Stimulated activated CD4-positive, alpha-beta T cell treated with anti-CD3 and anti-CD28 coated beads, TNF-alpha, amount 100 ng/mL, for 24 hours (primary cell): ENCODE data around the gene RBM17.
A peak's percentile ranks its signal among the peaks of the same experiment; 100 is the strongest.
"Not testable (repeated sequence)": the region's sequence is repeated elsewhere in the genome, so short reads cannot be mapped to it uniquely, and the experiment has no call there.

Source experiments
- DNase-seq, 3 experiments: peaks; one replicate each; pipeline ENCODE4 v3.0.0-alpha.2; 2020; ENCODE audit warnings: low read depth in 3 of 3

Gene RBM17

DNA sequence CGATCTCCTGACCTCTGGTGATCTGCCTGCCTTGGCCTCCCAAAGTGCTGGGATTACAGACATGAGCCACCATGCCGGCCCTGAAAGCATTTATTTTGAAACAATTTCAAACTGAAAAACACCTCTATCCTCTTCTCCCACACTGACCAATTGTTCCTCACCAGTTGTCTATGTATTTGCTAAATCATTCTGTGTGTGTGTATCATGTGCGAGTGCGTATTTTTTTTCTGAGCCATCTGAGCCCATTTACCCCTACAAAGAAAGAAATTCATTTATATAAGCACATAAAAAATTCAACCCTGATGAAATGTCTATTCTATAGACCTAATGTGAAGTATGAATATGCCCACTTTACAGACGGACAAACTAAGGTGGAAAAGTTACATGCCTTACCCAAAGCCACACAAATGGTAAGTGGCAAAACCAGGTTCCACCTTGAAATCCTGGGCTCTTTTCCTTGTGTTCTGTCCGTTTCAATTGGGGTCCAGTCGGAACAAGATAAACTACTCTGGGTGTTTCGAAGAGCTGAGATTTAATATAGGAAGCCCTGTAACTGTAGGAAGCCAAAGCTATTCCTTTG lies 46.8 kb downstream of the RBM17 start:
- DNase-seq = no peak

DNA sequence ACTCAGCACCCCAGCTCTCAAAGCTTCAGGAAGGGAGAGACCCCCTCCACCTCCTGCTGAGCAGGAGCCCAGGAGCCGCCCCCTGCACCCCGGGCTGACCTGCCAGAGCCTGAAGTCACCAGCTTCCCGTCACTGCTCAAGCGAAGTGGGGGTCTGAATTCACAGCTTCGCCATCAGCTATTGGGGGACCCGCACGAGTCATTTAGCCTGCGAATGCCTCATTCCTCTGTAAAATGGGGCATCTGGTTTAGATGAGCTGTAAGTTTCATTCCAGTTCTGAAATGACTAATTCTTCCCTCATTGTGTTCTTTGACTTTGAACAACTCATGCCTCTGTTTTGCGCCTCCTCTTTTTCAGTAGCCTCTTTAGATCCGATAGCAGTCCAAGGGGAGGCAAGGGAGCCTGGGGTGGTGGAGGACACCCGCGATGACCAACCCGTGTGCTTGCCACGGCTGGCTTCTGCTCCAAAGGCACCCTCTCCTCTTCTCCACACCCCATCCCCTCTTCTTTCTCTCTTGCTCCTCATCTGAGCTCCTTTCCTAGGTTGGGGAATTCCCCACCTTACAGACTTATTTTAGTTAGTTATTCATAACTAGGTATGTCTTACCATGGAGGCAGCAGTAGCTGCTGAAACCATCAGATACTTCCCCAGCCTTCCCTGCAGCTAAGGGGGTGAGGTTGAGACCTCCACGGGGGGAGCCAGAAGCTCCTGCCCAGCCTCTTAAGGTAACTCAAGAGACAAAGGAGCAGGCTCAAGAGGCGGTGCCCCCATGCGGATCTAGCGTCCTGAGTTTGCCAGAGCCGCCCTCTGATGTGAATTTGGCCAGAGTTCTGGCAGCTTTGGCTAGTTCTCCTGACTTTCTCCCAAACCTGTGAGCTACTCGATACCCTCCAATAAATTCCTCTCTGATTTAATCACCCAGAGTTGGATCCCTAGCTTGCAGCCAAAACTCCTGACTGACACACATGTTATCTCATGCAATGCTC lies 47.7 kb downstream of the RBM17 start:
- peak in 1 of 3 experiments; percentile 62 for DNase-seq

DNA sequence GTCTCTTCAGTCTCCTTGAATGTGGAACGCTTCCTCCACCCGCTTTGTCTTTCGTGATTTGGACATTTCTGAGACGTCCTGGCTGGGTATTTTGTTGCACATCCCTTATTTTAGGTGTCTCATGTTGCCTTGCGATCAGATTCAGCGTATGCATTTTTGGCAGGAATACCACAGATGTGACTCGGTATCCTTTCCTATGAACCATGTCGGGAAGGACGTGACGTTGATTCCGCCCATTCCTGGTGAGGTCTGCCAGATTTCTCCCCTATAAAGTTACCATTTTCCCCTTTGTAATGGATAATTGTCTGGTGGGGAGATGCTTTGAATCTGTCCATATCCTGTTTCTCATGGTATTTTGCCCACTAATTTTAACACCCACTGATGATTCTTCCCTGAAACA lies 49.6 kb downstream of the RBM17 start:
- no peak for DNase-seq

DNA sequence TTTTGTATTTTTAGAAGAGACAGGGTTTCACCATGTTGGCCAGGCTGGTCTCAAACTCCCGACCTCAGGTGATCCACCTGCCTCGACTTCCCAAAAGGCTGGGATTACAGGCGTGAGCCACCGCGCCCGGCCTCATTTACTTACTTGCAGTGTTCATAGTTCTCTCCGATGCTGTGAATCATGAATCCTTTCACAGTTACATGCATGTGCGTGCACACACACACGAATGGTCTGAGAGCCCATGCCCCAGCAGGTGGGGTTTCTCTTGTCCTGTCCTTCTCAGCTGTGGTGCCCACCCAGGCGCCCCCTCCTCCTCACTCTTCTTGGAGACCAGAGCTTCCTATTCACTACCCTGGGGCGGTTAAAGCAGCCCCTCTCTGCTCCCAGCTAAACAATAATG lies 50.6 kb downstream of the RBM17 start:
- DNase-seq = no peak

DNA sequence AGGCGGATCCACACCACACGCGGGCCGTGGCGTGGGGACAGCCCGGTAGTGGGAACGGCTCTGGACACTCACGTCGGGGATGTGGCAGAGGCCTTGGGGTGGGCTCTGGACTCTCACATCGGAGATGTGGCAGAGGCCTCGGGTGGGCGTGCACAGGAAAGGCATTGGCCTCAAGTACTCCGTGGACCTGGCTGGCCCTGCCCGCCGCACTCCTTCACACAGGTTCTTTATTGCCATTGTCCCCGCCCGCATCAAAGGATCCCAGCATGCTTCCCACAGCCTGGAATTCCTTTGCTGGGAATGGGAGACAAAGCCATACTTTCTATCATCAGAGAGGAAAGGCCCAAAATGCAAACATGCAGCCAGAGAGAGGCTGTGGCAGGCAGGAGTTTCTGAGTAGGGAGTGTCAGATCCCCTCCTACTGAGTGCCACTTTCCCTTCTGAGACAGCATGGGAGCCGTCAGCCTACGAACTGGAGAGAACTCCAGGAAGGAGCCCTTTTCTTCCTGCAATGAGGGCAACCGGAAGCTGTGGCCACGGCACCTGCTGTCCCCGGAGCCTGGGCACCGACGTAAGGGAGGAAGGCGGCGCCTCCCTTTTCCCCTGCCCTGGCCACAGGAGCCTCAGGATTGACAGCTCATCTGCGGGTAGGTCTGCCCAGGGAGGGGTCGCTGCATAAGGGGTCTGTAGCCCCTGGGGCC lies 51.5 kb downstream of the RBM17 start:
- DNase-seq = no peak

DNA sequence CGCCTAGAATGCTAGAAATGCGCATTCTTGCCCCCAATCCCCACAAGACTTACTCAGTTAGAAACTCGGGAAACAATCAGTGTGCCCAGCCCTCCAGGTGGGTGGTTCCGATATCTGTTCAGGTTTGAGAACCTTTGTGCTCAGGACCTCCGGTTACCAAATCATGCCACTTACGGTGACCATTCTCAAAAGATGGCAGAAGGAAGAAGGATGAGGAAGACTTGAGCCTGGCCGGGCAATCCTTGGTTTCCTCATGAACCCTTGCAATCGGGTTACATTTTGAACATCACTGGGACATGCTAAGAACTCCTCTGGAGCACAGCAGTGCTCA lies 52.1 kb downstream of the RBM17 start:
- no peak for DNase-seq

DNA sequence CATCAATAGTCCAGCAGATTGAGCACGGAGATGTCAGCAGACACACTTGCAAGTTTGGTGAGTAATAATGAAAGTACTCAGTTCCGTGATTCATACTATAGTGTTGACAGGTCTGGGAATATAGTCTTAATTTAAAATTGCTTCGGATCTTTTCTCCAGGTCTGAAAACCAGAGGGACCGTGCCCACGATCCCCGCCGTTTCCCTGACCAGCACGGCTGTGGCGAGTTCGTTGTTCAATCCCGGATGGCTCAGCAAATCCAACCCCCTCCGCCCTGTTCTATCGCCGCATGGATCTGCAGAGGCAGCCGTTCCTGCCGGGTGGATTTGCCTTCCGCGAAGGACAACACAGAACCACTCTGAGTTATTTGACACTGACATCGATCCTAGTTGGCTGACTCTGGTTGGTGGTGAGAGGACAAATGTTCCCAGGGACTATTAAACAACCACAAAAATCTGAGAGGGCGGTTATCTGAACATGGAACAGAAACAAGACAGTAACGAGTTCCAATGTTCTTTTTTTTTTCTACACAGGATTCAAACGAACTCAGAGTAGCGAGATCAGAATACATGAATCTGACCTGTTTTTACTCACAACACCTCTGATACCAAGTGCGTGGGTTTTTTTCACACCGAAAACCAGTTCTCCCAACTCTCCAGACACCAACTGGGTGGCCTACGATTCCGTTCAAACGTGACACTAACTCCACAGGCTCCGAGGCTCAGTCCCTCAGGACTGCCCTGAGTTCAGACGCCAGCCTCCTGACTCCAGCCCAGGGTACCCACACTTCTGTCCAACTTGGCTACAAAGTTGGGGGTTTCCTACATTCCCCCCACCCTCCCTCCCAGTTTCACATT lies 52.7 kb downstream of the RBM17 start:
- DNase-seq = peak in 1 of 3 experiments; percentile 38

DNA sequence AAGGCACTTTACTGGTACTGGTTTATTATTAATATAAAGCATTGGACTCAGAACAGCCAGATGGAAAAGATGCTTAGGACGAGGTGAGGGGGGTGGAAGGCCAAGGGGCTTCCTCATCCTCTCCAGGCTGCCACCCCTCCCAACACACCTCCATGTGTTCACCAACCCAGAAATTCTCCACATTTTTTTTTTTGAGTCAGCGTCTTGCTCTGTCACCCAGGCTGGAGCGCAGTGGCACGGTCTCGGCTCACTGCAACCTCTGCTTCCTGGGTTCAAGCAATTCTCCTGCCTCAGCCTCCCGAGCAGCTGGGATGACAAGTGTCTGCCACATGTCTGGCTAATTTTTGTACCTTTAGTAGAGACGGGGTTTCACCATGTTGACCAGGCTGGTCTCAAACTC lies 53.4 kb downstream of the RBM17 start:
- DNase-seq = not testable (repeated sequence)

DNA sequence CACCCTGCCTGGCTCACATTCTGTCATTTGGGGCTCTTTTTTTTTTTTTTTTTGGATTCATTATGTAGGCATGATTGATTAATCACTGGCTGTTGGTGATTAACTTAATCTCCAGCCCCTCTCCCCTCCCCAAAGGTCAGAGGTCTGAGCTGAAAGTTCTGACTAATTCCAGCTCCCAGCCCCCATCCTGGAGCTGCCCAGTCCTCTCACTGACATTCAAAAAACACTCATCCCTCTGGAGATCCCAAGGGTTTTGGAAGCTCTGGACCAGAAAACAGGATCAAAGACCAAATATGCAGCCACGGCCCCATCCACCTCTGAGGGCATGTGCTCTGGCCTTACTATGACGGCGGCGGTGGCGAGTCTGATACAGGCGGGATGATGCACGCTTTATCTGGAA lies 53.8 kb downstream of the RBM17 start:
- DNase-seq = no peak

DNA sequence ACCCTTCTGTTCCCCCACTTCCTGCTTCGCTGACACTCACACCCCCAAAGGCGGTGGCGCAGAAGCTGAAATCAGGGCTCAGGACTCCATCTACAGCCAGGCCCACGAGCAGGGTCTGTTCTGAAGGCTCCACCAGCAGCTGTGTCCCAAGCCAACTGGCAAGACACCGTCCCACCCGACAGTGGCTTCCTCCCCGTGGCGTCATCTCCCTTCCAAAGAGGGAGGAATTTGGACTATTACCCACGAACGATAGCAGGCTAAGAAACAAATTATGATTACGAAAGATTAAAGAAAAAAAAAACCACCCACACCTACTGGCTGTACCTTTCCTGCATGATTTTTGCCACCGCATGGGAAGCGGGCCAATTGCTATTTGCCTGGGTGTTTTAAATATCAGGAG lies 54.3 kb downstream of the RBM17 start:
- no peak for DNase-seq

DNA sequence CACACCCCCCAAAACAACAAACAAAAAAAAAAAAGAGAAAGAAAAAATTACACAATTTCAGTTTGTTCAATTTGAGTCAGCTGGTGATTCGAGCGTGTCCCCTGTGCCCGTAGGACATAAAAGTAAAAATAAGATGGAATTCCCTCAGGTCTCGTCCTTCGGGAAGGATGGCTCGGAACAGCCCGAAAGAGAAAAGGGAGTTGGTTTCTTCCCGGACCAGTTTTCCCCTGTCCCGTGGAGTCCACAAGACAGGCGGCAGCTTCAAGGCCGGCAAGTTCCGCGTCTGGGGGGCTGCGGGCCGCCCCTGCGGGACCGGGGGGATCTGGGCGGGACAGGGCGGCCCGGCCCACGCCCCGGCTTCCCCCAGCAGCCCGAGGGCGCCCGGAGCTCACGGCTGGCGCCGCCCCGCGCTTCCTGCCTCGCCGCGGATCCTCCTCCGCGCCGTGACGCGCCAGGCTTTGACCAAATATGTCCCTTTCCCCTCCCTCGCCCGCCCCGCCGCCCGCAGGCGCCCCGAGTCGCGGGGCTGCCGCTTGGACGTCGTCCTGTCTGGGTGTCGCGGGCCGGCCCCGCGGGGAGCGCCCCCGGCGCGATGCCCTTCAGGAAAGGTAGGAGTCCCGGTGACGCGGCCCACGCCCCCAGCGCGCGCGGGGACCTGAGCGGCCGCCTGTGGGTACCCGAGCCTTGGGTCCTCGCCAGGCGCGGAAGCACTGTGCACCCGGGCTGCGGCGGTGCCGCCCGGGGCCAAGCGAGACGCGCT lies 55.8 kb downstream of the RBM17 start:
- peak; percentile 76 to 88 (median 81) for DNase-seq

DNA sequence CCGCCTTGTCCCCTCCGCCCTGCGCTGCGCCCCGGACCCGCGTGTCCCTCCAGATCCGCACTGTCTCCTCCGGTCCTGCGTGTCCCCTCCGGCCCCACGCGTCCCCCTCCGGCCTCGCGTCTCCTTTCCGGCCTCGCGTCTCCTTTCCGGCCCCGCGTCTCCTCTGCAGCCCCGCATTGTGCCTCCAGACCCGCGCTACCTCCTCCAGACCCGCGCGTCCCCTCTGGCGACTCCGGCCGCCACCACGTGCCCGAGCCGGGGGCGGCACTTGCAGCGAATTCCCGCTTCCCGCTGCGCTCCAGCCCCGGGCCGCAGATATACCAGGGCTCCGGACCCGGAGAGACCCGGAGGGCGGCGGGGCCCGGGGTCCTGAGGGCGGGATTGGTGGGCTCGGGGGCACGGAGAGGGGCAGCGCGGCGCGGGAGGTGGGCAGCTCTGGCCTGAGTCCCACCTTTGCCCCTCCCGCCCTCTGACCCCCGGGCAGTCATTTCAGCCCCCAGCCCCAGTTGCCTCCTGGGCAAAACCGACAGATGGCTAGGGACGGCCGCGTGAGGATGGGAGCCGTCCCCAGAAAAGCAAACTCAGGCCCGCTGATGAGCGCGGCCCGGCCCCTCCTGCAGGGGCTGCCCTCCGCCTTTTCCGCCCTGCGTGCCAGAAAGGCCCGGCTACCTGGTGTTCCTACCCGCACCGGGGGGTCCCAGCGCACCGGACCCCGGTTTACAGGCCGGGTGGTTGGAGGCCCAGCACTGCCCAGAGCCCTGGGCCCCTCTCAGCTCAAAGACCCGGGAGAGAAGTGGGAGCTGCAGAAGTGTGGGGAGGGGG lies 56.5 kb downstream of the RBM17 start:
- DNase-seq = no peak

DNA sequence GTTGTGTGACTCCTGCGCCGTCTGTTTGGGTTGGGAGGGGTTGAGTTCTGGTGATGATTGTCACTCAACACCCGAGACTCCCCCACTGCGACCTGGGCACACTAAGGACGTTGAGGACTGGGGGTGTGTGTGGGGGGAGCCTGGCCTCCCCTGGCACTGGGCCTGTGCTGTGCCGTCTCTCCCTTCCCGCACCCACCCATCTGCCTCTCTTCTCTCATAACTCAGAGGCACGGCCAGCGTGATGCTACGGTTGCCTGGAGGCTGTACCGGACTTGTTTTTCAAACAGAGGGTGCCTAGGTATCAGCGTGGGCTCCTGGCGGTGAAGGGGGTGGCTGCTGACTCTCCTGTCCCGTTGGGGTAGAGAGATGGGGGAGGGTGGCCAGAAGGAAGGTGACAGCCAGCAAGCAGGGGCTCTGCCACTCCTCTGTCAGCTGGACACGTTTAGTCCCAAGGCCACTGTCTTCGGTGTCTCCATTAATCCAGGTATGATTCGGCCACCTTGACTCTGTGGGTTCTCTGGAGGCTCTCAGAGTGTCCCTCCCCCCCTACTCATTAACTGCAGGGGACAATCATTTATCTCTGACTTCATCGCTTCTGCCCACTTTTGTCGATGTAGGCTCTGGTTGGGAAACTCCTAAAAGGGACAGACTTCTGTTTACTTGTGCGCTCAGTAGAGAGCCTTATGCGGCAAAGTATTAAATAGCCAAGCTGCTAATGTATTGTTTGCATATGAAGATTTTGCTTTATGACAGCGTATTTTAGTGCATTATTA lies 57.4 kb downstream of the RBM17 start:
- DNase-seq = no peak

DNA sequence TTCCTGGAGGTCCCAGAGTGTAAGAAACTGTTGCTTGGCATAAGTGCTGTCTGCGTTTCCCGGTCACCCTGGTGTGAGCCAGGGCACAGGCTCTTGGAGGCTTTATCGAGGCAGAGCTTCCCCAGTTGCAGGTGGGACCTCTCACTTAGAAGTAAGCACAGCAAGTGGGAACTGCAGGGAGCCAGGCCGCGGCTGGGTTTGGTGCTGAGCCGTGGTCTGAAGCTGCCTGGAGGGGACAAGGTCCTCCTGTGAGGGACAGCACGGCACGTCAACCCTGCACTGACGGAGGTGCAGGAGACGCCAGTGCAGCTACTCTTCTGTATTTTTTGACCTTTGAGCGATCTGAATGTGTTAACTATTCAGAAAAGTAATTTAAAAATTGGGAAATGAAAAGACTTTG lies 58.1 kb downstream of the RBM17 start:
- no peak for DNase-seq

DNA sequence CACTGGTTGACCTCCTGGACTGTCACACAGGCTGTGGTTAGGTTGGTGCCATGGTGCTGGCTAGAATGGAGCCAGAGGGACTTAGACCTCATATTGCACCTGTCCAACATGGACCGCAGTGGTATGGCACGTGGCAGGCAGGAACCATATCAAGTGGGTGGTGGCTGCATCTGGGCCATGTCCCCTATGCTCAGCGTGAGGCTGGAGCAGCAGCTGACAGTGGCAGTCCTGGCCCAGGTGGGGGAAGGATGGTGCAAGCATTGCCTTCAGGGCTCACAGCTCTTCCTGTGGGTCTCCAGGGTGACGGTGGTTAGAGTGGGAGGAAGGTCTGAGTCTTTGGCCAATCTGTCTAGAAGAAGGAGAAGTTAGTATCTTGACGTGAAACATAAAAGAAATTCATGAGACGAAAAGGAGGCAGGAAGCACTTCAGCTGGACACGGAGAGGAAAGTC lies 59.4 kb downstream of the RBM17 start:
- DNase-seq = no peak

DNA sequence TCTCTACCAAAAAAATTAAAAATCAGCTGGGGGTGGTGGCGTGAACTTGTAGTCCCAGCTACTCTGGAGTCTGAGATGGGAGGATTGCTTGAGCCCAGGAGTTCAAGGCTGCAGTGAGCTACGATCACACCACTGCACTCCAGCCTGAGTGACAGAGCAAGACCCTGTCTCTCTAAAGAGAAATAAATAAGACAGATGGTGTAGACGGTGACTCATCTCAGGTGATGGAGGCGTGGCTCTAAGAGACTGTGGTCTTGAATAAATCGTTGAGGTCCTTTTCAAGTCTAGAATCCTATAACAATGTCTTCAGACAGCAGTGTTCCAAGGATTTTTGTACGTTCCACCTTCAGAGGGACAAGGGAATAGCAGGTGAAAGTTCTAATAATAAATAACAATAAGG lies 60.1 kb downstream of the RBM17 start:
- no peak for DNase-seq

DNA sequence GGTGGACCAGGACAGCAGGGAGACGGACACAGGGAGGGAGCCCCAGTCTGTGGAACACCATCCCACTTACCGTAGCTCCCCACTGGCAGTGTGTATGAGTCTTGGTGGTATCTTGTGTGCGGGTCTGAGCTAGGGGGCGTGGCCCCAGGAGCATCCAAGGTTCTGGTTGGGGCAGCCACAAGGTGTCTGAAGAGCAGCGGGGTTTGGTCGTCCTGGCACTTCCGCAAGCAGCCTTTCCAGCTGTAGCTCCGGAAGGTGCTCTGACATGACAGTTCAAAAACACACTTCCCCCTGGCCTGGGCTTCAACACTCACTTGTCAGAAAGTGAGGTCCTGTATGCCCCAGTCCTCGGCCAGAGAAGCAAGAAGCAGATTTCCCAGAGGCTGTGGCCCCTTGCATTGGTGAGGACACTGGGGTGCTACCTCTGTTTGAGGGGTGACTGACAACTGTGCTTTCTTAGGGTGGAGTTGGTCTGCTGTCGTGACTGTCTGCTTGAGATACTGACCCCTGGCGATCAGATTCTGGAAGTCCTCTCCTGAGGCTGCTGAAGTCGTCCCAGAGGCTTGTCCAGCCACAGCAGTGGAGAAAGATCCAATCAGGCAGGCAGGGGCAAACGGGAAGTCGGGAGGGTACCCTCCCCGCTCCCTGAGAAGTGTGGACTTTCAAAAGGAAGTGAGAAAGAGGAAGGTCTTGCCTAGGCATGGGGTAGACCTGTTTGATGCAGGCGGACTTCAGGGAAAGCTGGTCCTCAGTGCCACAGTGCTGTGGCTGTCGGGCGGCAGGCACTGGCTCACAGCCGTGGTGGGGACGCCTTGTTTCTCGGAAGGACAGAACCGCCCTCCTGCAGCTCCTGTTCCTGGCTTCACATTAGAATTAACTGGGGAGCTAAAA lies 62.5 kb downstream of the RBM17 start:
- DNase-seq = no peak

DNA sequence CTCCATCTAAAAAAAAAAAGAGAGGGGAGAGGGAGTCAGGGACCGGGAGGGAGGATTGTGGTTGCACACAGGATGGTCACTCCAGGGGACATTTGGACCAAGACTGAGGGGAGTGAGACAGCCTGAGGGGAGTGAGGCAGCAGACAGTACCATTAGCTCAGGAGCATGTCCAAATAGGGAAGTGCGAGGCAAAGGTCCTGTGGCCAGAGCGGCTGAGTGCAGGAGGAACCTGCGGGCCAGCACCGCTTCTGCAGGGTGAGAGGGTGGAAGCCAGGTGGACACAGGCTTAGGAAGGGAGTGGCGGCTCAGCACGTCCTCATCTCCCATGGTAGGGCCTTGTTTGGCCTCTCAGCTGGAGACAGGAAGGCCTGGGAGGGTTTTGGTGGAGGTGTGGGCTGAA lies 65.0 kb downstream of the RBM17 start:
- no peak for DNase-seq
